IMR-90 (cell line): Measurements from ENCODE around the gene STAT4. TPM values are rescaled to one million over a fixed set of nuclear protein-coding genes. Genes with fewer than 3 reads are reported as not detected.

Source experiments
- ATAC-seq: fragments of 200-7000 bp; cut with Tn5 transposase; 2 replicates; pipeline ENCODE4 v1.9.1; 2020; ENCODE audit warnings: low read depth, mild to moderate bottlenecking, moderate library complexity
- BruUV-seq: library from RNA; stranded (reverse); fragments of 400-500 nt; replicated peaks from 2 replicates; lab custom pipeline; 2021; lab: Mats Ljungman, UMichigan
- CTCF ChIA-PET: fragments of 300-600 bp; formaldehyde crosslinking; extraction: SDS; loops from one replicate; lab custom pipeline; 2021; ENCODE audit warnings: antibody characterized with exemption; lab: Yijun Ruan, JAX
- POLR2A ChIA-PET: fragments of 300-600 bp; sonication (Branson Sonifier 250); formaldehyde crosslinking; loops from one replicate; lab custom pipeline; 2022; ENCODE audit warnings: antibody characterized with exemption; ENCODE audit not compliant: unreplicated experiment; lab: Charles Lee
- DNase-seq: peaks from one replicate; pipeline ENCODE4 v3.0.0; 2013
- H2AFZ ChIP-seq: replicated peaks from 2 replicates; pipeline ENCODE3; 2013; ENCODE audit warnings: low read length, mild to moderate bottlenecking; ENCODE audit not compliant: poor library complexity
- H2AK5ac ChIP-seq: 2 replicates; pipeline ENCODE4 v1.6.1; 2013; ENCODE audit warnings: low read depth, low read length, inconsistent platforms
- H2AK9ac ChIP-seq: replicated peaks from 2 replicates; pipeline ENCODE3; 2013; ENCODE audit warnings: mild to moderate bottlenecking, low read depth, low read length, moderate library complexity; ENCODE audit not compliant: poor library complexity
- H2BK120ac ChIP-seq: 2 replicates; pipeline ENCODE4 v1.6.1; 2013; ENCODE audit warnings: low read depth, low read length, inconsistent platforms
- H2BK15ac ChIP-seq: 3 replicates; pipeline ENCODE4 v1.6.1; 2013; ENCODE audit warnings: low read depth, low read length, inconsistent platforms
- H2BK20ac ChIP-seq: 2 replicates; pipeline ENCODE4 v1.6.1; 2013; ENCODE audit warnings: low read depth, mild to moderate bottlenecking, inconsistent platforms, low read length, moderate library complexity
- H2BK5ac ChIP-seq: 2 replicates; pipeline ENCODE4 v1.6.1; 2013; ENCODE audit warnings: mild to moderate bottlenecking, low read depth, low read length, inconsistent platforms; ENCODE audit not compliant: poor library complexity, severe bottlenecking
- H3K14ac ChIP-seq: replicated peaks from 2 replicates; pipeline ENCODE4 v1.6.1; 2013; ENCODE audit warnings: low read depth, low read length, inconsistent platforms
- H3K18ac ChIP-seq: 2 replicates; pipeline ENCODE4 v1.6.1; 2013; ENCODE audit warnings: low read depth, low read length, control low read depth
- H3K23ac ChIP-seq: 2 replicates; pipeline ENCODE4 v1.6.1; 2013; ENCODE audit warnings: low read depth, low read length, inconsistent platforms
- H3K27ac ChIP-seq: 2 replicates; pipeline ENCODE4 v1.5.1; 2013; ENCODE audit warnings: mild to moderate bottlenecking, control low read depth, low read length; ENCODE audit not compliant: insufficient read depth
- H3K27me3 ChIP-seq: 2 replicates; pipeline ENCODE4 v1.6.1; 2013; ENCODE audit warnings: low read length; ENCODE audit not compliant: control insufficient read depth, insufficient read depth
- H3K36me3 ChIP-seq: 2 replicates; pipeline ENCODE4 v1.6.1; 2013; ENCODE audit warnings: low read length, mixed read lengths; ENCODE audit not compliant: control insufficient read depth, insufficient read depth
- H3K4ac ChIP-seq: 2 replicates; pipeline ENCODE4 v1.6.1; 2013; ENCODE audit warnings: low read depth, low read length, inconsistent platforms
- H3K4me1 ChIP-seq: 2 replicates; pipeline ENCODE4 v1.6.1; 2013; ENCODE audit warnings: low read length, mixed read lengths; ENCODE audit not compliant: control insufficient read depth, insufficient read depth
- H3K4me2 ChIP-seq: 2 replicates; pipeline ENCODE4 v1.6.1; 2013; ENCODE audit warnings: low read depth, mild to moderate bottlenecking, control low read depth, low read length, moderate library complexity
- H3K4me3 ChIP-seq: 2 replicates; pipeline ENCODE4 v1.5.1; 2013; ENCODE audit warnings: low read depth, mild to moderate bottlenecking, control low read depth, low read length, moderate library complexity; ENCODE audit not compliant: insufficient read depth
- H3K56ac ChIP-seq: 2 replicates; pipeline ENCODE4 v1.6.1; 2013; ENCODE audit warnings: low read length, inconsistent platforms; ENCODE audit not compliant: insufficient read depth; ENCODE audit errors: extremely low read depth
- H3K79me1 ChIP-seq, 2 experiments: 2 replicates each; pipeline ENCODE4 v1.6.1; 2013; ENCODE audit warnings: low read length in 2 of 2, inconsistent platforms in 1 of 2, low read depth in 1 of 2
- H3K9ac ChIP-seq: 2 replicates; pipeline ENCODE4 v1.6.1; 2013; ENCODE audit warnings: low read depth, low read length, control low read depth
- H3K9me1 ChIP-seq: 2 replicates; pipeline ENCODE4 v1.6.1; 2013; ENCODE audit warnings: low read length, inconsistent platforms; ENCODE audit not compliant: insufficient read depth
- H3K9me3 ChIP-seq: 2 replicates; pipeline ENCODE4 v1.6.1; 2013; ENCODE audit warnings: low read length; ENCODE audit not compliant: control insufficient read depth, insufficient read depth
- H4K20me1 ChIP-seq: 2 replicates; pipeline ENCODE4 v1.6.1; 2013; ENCODE audit warnings: low read length, inconsistent platforms; ENCODE audit not compliant: insufficient read depth
- H4K5ac ChIP-seq: 2 replicates; pipeline ENCODE4 v1.6.1; 2013; ENCODE audit warnings: mild to moderate bottlenecking, low read depth, low read length, control low read depth
- H4K8ac ChIP-seq, 2 experiments: 2 replicates each; pipeline ENCODE4 v1.6.1; 2013; ENCODE audit warnings: low read depth in 2 of 2, low read length in 2 of 2, control low read depth in 1 of 2, inconsistent platforms in 1 of 2
- H4K91ac ChIP-seq: 2 replicates; pipeline ENCODE4 v1.6.1; 2013; ENCODE audit warnings: low read depth, low read length, inconsistent platforms; ENCODE audit not compliant: insufficient read depth
- BHLHE40 ChIP-seq: fragments of 150-350 bp; IDR thresholded peaks from 2 replicates; pipeline ENCODE4 v1.6.1; 2016; ENCODE audit warnings: mild to moderate bottlenecking, low read depth, low read length
- CEBPB ChIP-seq: IDR thresholded peaks from 2 replicates; pipeline ENCODE4 v1.6.1; 2012; ENCODE audit warnings: low read depth, low read length, improper control_type of control experiment
- dilution Hi-C: fragments of 300-500 bp; cut with HindIII; formaldehyde crosslinking; loops from one replicate; pipeline ENCODE4 v1.14.3; 2018; ENCODE audit warnings: low sequenced_read_pairs; ENCODE audit not compliant: unreplicated experiment
- in situ Hi-C: fragments of 300-500 bp; cut with MboI; formaldehyde crosslinking; loops from 3 replicates; pipeline ENCODE4 v1.14.3; 2019; ENCODE audit warnings: low sequenced_read_pairs, inconsistent platforms, mixed read lengths
- intact Hi-C: fragments of 100-400 bp; cut with micrococcal nuclease; formaldehyde crosslinking; loops from 2 replicates; pipeline ENCODE4 v1.10.0; 2022
- polyA plus RNA-seq, 3 experiments: library from polyadenylated mRNA; depleted of rRNA; stranded (reverse); fragments of >200 nt; gene quantifications; 2 replicates each; pipeline ENCODE4 v1.2.3, GENCODE V29; 2012; ENCODE audit warnings: low replicate concordance in 1 of 3
- total RNA-seq: library from RNA; depleted of rRNA; stranded (reverse); fragments of >200 nt; gene quantifications from 2 replicates; pipeline ENCODE4 v1.2.3, GENCODE V29; 2012

STAT4 gene
- total and polyA plus RNA-seq, 2 of the 4 experiments (the other 2 are of a cell fraction), result 0.36 to 0.48 TPM

- no peak overlapping the region for H3K4me2 ChIP-seq
- ATAC-seq (peak; percentile 63), DNase-seq (peak; percentile 42)
- peak overlapping the region; percentile 17 for H2AFZ ChIP-seq
- peak overlapping the region; percentile 71; the same call in 1 of the 2 replicates for H3K4ac ChIP-seq
- no peak overlapping the region for H4K91ac ChIP-seq
- H2BK120ac ChIP-seq, result no peak overlapping the region
- no peaks in the 10 kb centered on the region for H3K9me3 ChIP-seq
- no peak overlapping the region for H3K9ac ChIP-seq
- no peak for TF ChIP-seq BHLHE40
- TF ChIP-seq CEBPB, result peak; percentile 90
- intact Hi-C loops (no loop called here), in situ Hi-C loops (no loop called here), dilution Hi-C loops (no loop called here)
- no peak overlapping the region for H3K27ac ChIP-seq
- H3K4me1 ChIP-seq, result peaks cover 4% of the 10 kb centered on the region; the same call in 1 of the 2 replicates
- no peaks in the 10 kb centered on the region for H3K36me3 ChIP-seq
- no peak overlapping the region for H4K5ac ChIP-seq
- ChIA-PET CTCF (interaction anchor here (0.6 kb wide), 1 partner anchor 44 kb away, joined by 3 read pairs; no protein-coding TSS in a partner anchor), POLR2A (no interaction called here)
- no peak overlapping the region for H2AK5ac ChIP-seq
- no peaks in the 10 kb centered on the region for H3K79me1 ChIP-seq
- H2BK15ac ChIP-seq, result 0 out of 3 replicates have a peak overlapping the region, but pooled peaks have one; percentile 21
- no peak overlapping the region; a peak in 1 of 4 replicates for H4K8ac ChIP-seq
- no TSS peak for BruUV-seq
- H3K27me3 ChIP-seq, result no peaks in the 10 kb centered on the region
- peak overlapping the region; percentile 42; the same call in 1 of the 2 replicates for H3K18ac ChIP-seq
- no peak overlapping the region for H2AK9ac ChIP-seq
- peak overlapping the region; percentile 42; the same call in 1 of the 2 replicates for H3K14ac ChIP-seq
- H2BK5ac ChIP-seq, result peak overlapping the region; percentile 15
- 0 out of 2 replicates have a peak overlapping the region, but pooled peaks have one; percentile 10 for H3K23ac ChIP-seq
- H2BK20ac ChIP-seq, result no peak overlapping the region
- no peak overlapping the region for H3K4me3 ChIP-seq
- no peaks in the 10 kb centered on the region for H4K20me1 ChIP-seq
- H3K9me1 ChIP-seq, result no peaks in the 10 kb centered on the region
- no peak overlapping the region for H3K56ac ChIP-seq
Measured at GRCh38 chr2:191180713-191181112, 29.9 kb upstream of the STAT4 start.
